GM23248 (cell line): ENCODE results near the gene ZCRB1. TPM values are rescaled to one million over a fixed set of nuclear protein-coding genes. Genes with fewer than 3 reads are reported as not detected.

Experiments used
- DNase-seq: peaks from one replicate; pipeline ENCODE4 v3.0.0-alpha.2; 2015
- H2AFZ ChIP-seq: fragments of 200-600 bp; sonication (generic); 2 replicates; pipeline ENCODE4 v1.6.1; 2016; ENCODE audit warnings: antibody characterized with exemption
- H3F3A ChIP-seq: fragments of 200-600 bp; sonication (generic); 2 replicates; pipeline ENCODE4 v1.6.1; 2016; ENCODE audit warnings: mild to moderate bottlenecking, antibody characterized with exemption, mixed run types; ENCODE audit not compliant: insufficient read depth
- H3K27ac ChIP-seq: fragments of 200-600 bp; sonication (generic); 2 replicates; pipeline ENCODE4 v1.5.1; 2016; ENCODE audit warnings: mild to moderate bottlenecking
- H3K27me3 ChIP-seq: fragments of 200-600 bp; sonication (generic); replicated peaks from 2 replicates; pipeline ENCODE4 v1.6.1; 2016; ENCODE audit warnings: mild to moderate bottlenecking; ENCODE audit not compliant: insufficient read depth
- H3K36me3 ChIP-seq: fragments of 200-600 bp; sonication (generic); 2 replicates; pipeline ENCODE4 v1.6.1; 2016; ENCODE audit warnings: low read depth, mild to moderate bottlenecking
- H3K4me1 ChIP-seq: fragments of 200-600 bp; sonication (generic); 2 replicates; pipeline ENCODE4 v1.6.1; 2016; ENCODE audit warnings: mild to moderate bottlenecking; ENCODE audit not compliant: insufficient read depth
- H3K4me2 ChIP-seq: fragments of 200-600 bp; sonication (generic); one replicate; pipeline ENCODE4 v1.6.1; 2016; ENCODE audit warnings: mild to moderate bottlenecking; ENCODE audit not compliant: unreplicated experiment
- H3K4me3 ChIP-seq: fragments of 200-600 bp; sonication (generic); 2 replicates; pipeline ENCODE4 v1.5.1; 2016; ENCODE audit warnings: mild to moderate bottlenecking
- H3K79me2 ChIP-seq: fragments of 200-600 bp; sonication (generic); 2 replicates; pipeline ENCODE4 v1.6.1; 2016; ENCODE audit warnings: mild to moderate bottlenecking; ENCODE audit not compliant: insufficient read depth
- H3K9ac ChIP-seq: fragments of 200-600 bp; sonication (generic); 2 replicates; pipeline ENCODE4 v1.6.1; 2016; ENCODE audit warnings: mild to moderate bottlenecking
- H3K9me2 ChIP-seq: fragments of 200-600 bp; sonication (generic); 2 replicates; pipeline ENCODE4 v1.6.1; 2016; ENCODE audit warnings: mixed run types, mild to moderate bottlenecking, moderate library complexity; ENCODE audit not compliant: insufficient read depth
- H3K9me3 ChIP-seq: fragments of 200-600 bp; sonication (generic); one replicate; pipeline ENCODE4 v1.6.1; 2017; ENCODE audit warnings: low read depth
- H4K20me1 ChIP-seq: fragments of 200-600 bp; sonication (generic); 2 replicates; pipeline ENCODE4 v1.6.0; 2016; ENCODE audit not compliant: insufficient read depth
- EZH2 ChIP-seq: fragments of 200-600 bp; sonication (generic); IDR thresholded peaks from 2 replicates; pipeline ENCODE4 v1.6.1; 2018; ENCODE audit warnings: antibody characterized with exemption, mild to moderate bottlenecking; ENCODE audit not compliant: insufficient read depth, poor library complexity, severe bottlenecking
- EZH2phosphoT487 ChIP-seq: fragments of 200-600 bp; sonication (generic); IDR thresholded peaks from 2 replicates; pipeline ENCODE4 v1.6.1; 2018; ENCODE audit warnings: antibody characterized with exemption, moderate library complexity, mild to moderate bottlenecking, low read depth; ENCODE audit not compliant: insufficient read depth
- WGBS, 2 experiments: methylation state at CpG; one replicate each; pipeline ENCODE4 v1.1.6; 2015 to 2017; ENCODE audit warnings: low lambda C conversion rate in 2 of 2, low coverage in 1 of 2; ENCODE audit errors: missing lambda C conversion rate in 2 of 2; 5-methylcytosine and 5-hydroxymethylcytosine counted together
- in situ Hi-C: fragments of 300-500 bp; cut with MboI; formaldehyde crosslinking; loops from 2 replicates; pipeline ENCODE4 v1.15.0; 2020
- polyA plus RNA-seq: library from polyadenylated mRNA; unstranded; fragments of >200 nt; fragmentation: Nextera tagmentation; extraction: Ambion mirVana; gene quantifications from 2 replicates; pipeline ENCODE4 v1.2.1, GENCODE V29; 2016
- total RNA-seq: library from RNA; depleted of rRNA; stranded (reverse); fragments of >200 nt; shearing (Covaris generic); gene quantifications from 2 replicates; pipeline ENCODE4 v1.2.3, GENCODE V29; 2014

Gene ZCRB1
- total and polyA plus RNA-seq, 2 experiments from 2014 or later, result 26.8 to 128 TPM

DNA sequence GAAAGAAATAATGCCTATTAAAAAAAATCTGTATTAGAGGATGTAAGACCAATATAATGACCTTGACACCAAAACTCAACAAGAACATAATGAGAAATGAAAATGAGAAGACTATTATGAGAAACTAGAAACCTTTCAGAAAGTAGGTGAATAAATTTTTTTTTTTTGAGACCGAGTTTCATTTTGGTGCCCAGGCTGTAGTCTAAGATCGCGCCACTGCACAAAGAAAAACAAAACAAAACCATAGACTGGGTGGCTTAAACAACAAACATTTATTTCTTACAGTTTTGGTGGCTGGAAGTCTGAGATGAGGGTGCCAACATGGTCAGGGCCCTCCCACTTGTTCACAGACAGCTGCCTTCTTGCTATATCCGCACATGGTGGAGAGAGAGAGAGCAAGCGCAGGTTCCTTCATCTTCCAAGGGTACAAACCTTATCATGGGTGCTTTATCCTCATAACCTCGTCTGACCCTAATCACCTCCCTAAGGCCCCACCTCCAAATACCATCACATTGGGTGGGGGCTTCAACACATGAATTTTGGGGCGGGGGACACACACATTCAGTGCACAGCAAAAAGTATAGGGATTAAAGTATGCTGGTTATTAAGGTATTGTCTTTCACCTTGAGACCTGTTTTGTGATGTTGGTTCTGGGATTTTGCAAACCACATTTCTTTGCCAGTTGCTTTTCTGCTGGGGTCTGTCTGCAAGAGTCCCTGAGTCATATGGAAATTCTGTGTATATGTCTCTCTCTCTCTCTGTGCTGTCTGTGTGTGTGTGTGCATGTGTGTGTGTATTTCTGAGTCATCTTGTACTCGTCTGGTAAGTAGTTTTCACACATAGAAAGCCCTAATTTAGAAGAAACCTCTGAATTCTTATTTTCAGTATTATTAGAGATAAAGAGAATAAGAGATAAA, 26.2 kb downstream of the ZCRB1 start:
- Histone ChIP-seq H3K4me1 (no peaks in the 10 kb centered on the region), H3K36me3 (no peaks in the 10 kb centered on the region), H3K27ac (no peak overlapping the region), H2AFZ (no peak overlapping the region), H3K4me2 (no peak overlapping the region), H3K9ac (no peak overlapping the region), H3F3A (no peaks in the 10 kb centered on the region), H3K27me3 (no peaks in the 10 kb centered on the region), H3K9me3 (no peaks in the 10 kb centered on the region), H3K79me2 (no peaks in the 10 kb centered on the region), H3K4me3 (no peak overlapping the region), H4K20me1 (no peaks in the 10 kb centered on the region), H3K9me2 (no peaks in the 10 kb centered on the region)
- peak; percentile 57 for DNase-seq
- in situ Hi-C loops, result no loop called here
- TF ChIP-seq EZH2phosphoT487, result no peak
- TF ChIP-seq EZH2, result no peak
- 77 to 79% methylated on average over 8 of the region's 8 CpGs for WGBS, 2 experiments

DNA sequence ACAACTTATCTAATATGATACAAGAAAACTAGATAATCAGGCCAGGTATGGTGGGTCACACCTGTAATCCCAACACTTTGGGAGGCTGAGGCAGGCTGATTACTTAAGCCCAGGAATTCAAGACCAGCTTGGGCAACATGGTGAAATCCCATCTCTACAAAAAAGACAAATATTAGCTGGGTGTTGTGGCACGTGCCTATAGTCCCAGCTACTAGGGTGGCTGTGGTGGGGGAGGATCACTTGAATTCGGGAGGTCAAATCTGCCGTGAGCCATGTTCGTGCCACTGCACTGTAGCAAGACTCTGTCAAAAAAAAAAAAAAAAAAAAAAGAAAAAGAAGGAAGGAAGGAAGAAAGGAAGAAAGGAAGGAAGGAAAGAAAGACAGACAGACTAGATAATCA, 27.0 kb downstream of the ZCRB1 start:
- H2AFZ ChIP-seq, result no peak overlapping the region
- H3K4me2 ChIP-seq, result no peak overlapping the region
- no peak overlapping the region for H3K27ac ChIP-seq
- no peaks in the 10 kb centered on the region for H3K9me3 ChIP-seq
- H4K20me1 ChIP-seq, result no peaks in the 10 kb centered on the region
- WGBS, 2 experiments, result 60 to 74% methylated on average over 4 of the region's 4 CpGs
- TF ChIP-seq EZH2 (no peak), EZH2phosphoT487 (no peak)
- H3K79me2 ChIP-seq, result no peaks in the 10 kb centered on the region
- H3F3A ChIP-seq, result no peaks in the 10 kb centered on the region
- no peaks in the 10 kb centered on the region for H3K9me2 ChIP-seq
- in situ Hi-C loops, result no loop called here
- H3K27me3 ChIP-seq, result no peaks in the 10 kb centered on the region
- no peak overlapping the region for H3K4me3 ChIP-seq
- H3K9ac ChIP-seq, result no peak overlapping the region
- H3K4me1 ChIP-seq, result no peaks in the 10 kb centered on the region
- no peaks in the 10 kb centered on the region for H3K36me3 ChIP-seq
- DNase-seq, result no peak

DNA sequence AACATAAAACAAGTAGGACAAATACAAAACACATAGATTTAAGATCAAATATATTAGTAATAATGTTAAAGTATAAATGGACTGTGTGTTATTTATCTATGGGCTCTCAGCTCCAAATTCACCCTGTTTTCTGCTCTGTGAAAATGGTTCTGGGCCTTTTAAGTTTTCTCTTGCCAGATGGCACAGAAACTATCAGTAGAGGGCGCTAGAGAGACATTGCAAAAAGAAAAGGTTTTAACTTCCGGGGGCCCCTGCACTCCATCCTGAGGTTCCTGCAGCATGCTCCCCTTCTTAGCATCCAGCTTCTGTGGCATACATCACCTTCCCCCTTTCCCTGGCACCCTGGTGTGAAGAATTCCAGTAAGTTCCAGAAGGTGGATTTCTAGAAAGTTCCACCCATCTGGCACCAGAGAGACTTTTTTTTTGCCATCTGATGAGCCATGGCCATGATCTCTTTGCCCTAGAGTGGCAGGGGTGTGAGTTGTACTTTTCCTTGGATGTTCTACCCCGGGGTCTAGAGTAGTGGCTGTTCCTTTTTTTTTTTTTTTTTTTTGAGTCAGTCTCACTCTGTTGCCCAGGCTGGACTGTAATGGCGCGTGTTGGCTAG, 29.3 kb downstream of the ZCRB1 start:
- no peak overlapping the region for H3K4me2 ChIP-seq
- WGBS, 2 experiments, result 69 to 79% methylated on average over 5 of the region's 5 CpGs
- no peak overlapping the region for H3K27ac ChIP-seq
- H3K9me3 ChIP-seq, result no peaks in the 10 kb centered on the region
- in situ Hi-C loops, result no loop called here
- no peaks in the 10 kb centered on the region for H3F3A ChIP-seq
- H2AFZ ChIP-seq, result no peak overlapping the region
- no peaks in the 10 kb centered on the region for H3K4me1 ChIP-seq
- no peaks in the 10 kb centered on the region for H3K79me2 ChIP-seq
- H3K4me3 ChIP-seq, result no peak overlapping the region
- TF ChIP-seq EZH2phosphoT487, result no peak
- TF ChIP-seq EZH2, result no peak
- no peak overlapping the region for H3K9ac ChIP-seq
- DNase-seq, result peak; percentile 37
- no peaks in the 10 kb centered on the region for H3K36me3 ChIP-seq
- no peaks in the 10 kb centered on the region for H3K9me2 ChIP-seq
- no peaks in the 10 kb centered on the region for H4K20me1 ChIP-seq
- H3K27me3 ChIP-seq, result no peaks in the 10 kb centered on the region

DNA sequence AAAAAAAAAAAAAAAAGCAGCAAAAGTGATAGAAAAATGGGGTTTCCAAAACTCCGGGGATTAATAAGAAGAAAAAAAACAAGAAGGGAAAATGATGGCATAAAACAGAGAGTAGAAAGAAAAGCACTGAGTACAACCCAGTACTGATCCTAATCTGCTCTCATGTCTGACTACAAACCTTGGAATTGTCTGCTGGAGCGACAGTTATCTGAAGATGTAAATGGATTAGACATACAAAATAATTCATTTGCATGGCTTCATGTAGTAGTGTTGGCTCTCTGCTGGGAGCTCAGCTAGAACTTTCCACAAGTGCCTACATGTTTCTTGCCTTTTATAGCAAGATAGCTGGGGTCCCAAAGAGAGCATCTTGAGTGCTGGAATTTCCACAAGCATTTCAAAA, 34.2 kb downstream of the ZCRB1 start:
- in situ Hi-C loops, result no loop called here
- no peaks in the 10 kb centered on the region for H3K79me2 ChIP-seq
- 63 to 66% methylated on average over 2 of the region's 2 CpGs for WGBS, 2 experiments
- TF ChIP-seq EZH2phosphoT487 (no peak), EZH2 (no peak)
- H3K9me2 ChIP-seq, result no peaks in the 10 kb centered on the region
- H3F3A ChIP-seq, result no peaks in the 10 kb centered on the region
- no peaks in the 10 kb centered on the region for H3K27me3 ChIP-seq
- no peak overlapping the region for H2AFZ ChIP-seq
- no peak for DNase-seq
- H3K9me3 ChIP-seq, result no peaks in the 10 kb centered on the region
- H4K20me1 ChIP-seq, result no peaks in the 10 kb centered on the region
- H3K4me1 ChIP-seq, result no peaks in the 10 kb centered on the region
- H3K4me3 ChIP-seq, result no peak overlapping the region
- H3K27ac ChIP-seq, result no peak overlapping the region
- no peak overlapping the region for H3K4me2 ChIP-seq
- no peak overlapping the region for H3K9ac ChIP-seq
- H3K36me3 ChIP-seq, result no peaks in the 10 kb centered on the region
